SK-N-SH treated with all-trans-retinoic acid at 6 μM for 48 hours (cell line): ENCODE results near the gene ACTG2.

Experiments used
- ATAC-seq: fragments of 200-7000 bp; cut with Tn5 transposase; 3 replicates; pipeline ENCODE4 v1.9.1; 2020; ENCODE audit warnings: mild to moderate bottlenecking, moderate library complexity
- ARNTL ChIP-seq: fragments of 450-650 bp; formaldehyde crosslinking; IDR thresholded peaks from 2 replicates; pipeline ENCODE4 v1.5.0; 2020; ENCODE audit warnings: low read depth, mild to moderate bottlenecking, moderate library complexity, borderline replicate concordance
- BACH2 ChIP-seq: fragments of 250-450 bp; sonication (Bioruptor Pico); IDR thresholded peaks from 2 replicates; pipeline ENCODE4 v1.9.0; 2021; ENCODE audit warnings: mild to moderate bottlenecking, borderline replicate concordance
- CSDC2 ChIP-seq: fragments of 250-450 bp; sonication (Bioruptor Pico); IDR thresholded peaks from 2 replicates; pipeline ENCODE4 v1.5.0; 2020; ENCODE audit warnings: mild to moderate bottlenecking, moderate library complexity
- CSRNP3 ChIP-seq: fragments of 250-450 bp; sonication (Bioruptor Pico); IDR thresholded peaks from 2 replicates; pipeline ENCODE4 v1.5.1; 2021; ENCODE audit warnings: mild to moderate bottlenecking, moderate library complexity
- ESRRG ChIP-seq: fragments of 250-450 bp; sonication (Bioruptor Pico); IDR thresholded peaks from 2 replicates; pipeline ENCODE4 v1.6.1; 2021; ENCODE audit warnings: mild to moderate bottlenecking
- GLIS3 ChIP-seq: fragments of 250-450 bp; sonication (Bioruptor Pico); IDR thresholded peaks from 2 replicates; pipeline ENCODE4 v1.5.0; 2020; ENCODE audit warnings: mild to moderate bottlenecking, moderate library complexity
- ISL1 ChIP-seq: fragments of 250-450 bp; sonication (Bioruptor Pico); IDR thresholded peaks from 2 replicates; pipeline ENCODE4 v2.1.2; 2022; ENCODE audit warnings: mild to moderate bottlenecking, moderate library complexity
- OSR1 ChIP-seq: fragments of 250-450 bp; sonication (Bioruptor Pico); IDR thresholded peaks from 2 replicates; pipeline ENCODE4 v1.8.0; 2022; ENCODE audit warnings: moderate library complexity, mild to moderate bottlenecking, inconsistent platforms
- PPARA ChIP-seq: fragments of 250-450 bp; sonication (Bioruptor Pico); IDR thresholded peaks from 2 replicates; pipeline ENCODE4 v1.5.0; 2020; ENCODE audit warnings: mild to moderate bottlenecking, borderline replicate concordance
- RARB ChIP-seq: fragments of 250-450 bp; sonication (Bioruptor Pico); IDR thresholded peaks from 2 replicates; pipeline ENCODE4 v1.8.0; 2021; ENCODE audit warnings: mild to moderate bottlenecking, moderate library complexity
- SNAI2 ChIP-seq: fragments of 250-450 bp; sonication (Bioruptor Pico); IDR thresholded peaks from 2 replicates; pipeline ENCODE4 v1.5.0; 2020; ENCODE audit warnings: mild to moderate bottlenecking, moderate library complexity
- TCF4 ChIP-seq: fragments of 250-450 bp; sonication (Bioruptor Pico); IDR thresholded peaks from 2 replicates; pipeline ENCODE4 v1.8.0; 2021; ENCODE audit warnings: mild to moderate bottlenecking, moderate library complexity, borderline replicate concordance
- TOX ChIP-seq: fragments of 250-450 bp; sonication (Bioruptor Pico); IDR thresholded peaks from 2 replicates; pipeline ENCODE4 v1.8.0; 2021; ENCODE audit warnings: mild to moderate bottlenecking, moderate library complexity, borderline replicate concordance
- TSHZ2 ChIP-seq: fragments of 250-450 bp; sonication (Bioruptor Pico); IDR thresholded peaks from 2 replicates; pipeline ENCODE4 v1.5.0; 2020; ENCODE audit warnings: mild to moderate bottlenecking, moderate library complexity
- ZC3H10 ChIP-seq: fragments of 250-450 bp; sonication (Bioruptor Pico); IDR thresholded peaks from 2 replicates; pipeline ENCODE4 v1.5.1; 2021; ENCODE audit warnings: mild to moderate bottlenecking, moderate library complexity
- ZFP30 ChIP-seq: fragments of 450-650 bp; formaldehyde crosslinking; IDR thresholded peaks from 2 replicates; pipeline ENCODE4 v1.5.0; 2022; ENCODE audit warnings: mild to moderate bottlenecking, moderate library complexity
- ZNF565 ChIP-seq: fragments of 450-650 bp; formaldehyde crosslinking; conservative IDR thresholded peaks from 2 replicates; pipeline ENCODE4 v1.5.0; 2020; ENCODE audit warnings: low read depth, mild to moderate bottlenecking, moderate library complexity
- ZNF70 ChIP-seq: fragments of 450-650 bp; formaldehyde crosslinking; IDR thresholded peaks from 2 replicates; pipeline ENCODE4 v1.5.0; 2020; ENCODE audit warnings: mild to moderate bottlenecking, moderate library complexity
- TF ChIP-seq, protein P1 (sequence below): fragments of 250-450 bp; sonication (Bioruptor Pico); IDR thresholded peaks from 2 replicates; pipeline ENCODE4 v1.5.1; 2020; ENCODE audit warnings: low read depth, mild to moderate bottlenecking, moderate library complexity
- TF ChIP-seq, protein P2 (sequence below): fragments of 250-450 bp; sonication (Bioruptor Pico); IDR thresholded peaks from 2 replicates; pipeline ENCODE4 v1.8.0; 2021; ENCODE audit warnings: low read depth, mild to moderate bottlenecking, moderate library complexity, borderline replicate concordance
- TF ChIP-seq, protein P3 (sequence below): fragments of 250-450 bp; sonication (Bioruptor Pico); IDR thresholded peaks from 2 replicates; pipeline ENCODE4 v1.8.0; 2020; ENCODE audit warnings: mild to moderate bottlenecking, moderate library complexity, borderline replicate concordance

ACTG2 gene

GRCh38 chr2:73889206-73889605, 3.6 kb upstream of the ACTG2 start (continued):
- TF ChIP-seq, protein P1, sequence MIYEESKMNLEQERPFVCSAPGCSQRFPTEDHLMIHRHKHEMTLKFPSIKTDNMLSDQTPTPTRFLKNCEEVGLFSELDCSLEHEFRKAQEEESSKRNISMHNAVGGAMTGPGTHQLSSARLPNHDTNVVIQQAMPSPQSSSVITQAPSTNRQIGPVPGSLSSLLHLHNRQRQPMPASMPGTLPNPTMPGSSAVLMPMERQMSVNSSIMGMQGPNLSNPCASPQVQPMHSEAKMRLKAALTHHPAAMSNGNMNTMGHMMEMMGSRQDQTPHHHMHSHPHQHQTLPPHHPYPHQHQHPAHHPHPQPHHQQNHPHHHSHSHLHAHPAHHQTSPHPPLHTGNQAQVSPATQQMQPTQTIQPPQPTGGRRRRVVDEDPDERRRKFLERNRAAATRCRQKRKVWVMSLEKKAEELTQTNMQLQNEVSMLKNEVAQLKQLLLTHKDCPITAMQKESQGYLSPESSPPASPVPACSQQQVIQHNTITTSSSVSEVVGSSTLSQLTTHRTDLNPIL, result no peak
- no peak for TF ChIP-seq BACH2 (CRISPR knock-in tag)
- no peak for TF ChIP-seq ESRRG (CRISPR knock-in tag)

DNA sequence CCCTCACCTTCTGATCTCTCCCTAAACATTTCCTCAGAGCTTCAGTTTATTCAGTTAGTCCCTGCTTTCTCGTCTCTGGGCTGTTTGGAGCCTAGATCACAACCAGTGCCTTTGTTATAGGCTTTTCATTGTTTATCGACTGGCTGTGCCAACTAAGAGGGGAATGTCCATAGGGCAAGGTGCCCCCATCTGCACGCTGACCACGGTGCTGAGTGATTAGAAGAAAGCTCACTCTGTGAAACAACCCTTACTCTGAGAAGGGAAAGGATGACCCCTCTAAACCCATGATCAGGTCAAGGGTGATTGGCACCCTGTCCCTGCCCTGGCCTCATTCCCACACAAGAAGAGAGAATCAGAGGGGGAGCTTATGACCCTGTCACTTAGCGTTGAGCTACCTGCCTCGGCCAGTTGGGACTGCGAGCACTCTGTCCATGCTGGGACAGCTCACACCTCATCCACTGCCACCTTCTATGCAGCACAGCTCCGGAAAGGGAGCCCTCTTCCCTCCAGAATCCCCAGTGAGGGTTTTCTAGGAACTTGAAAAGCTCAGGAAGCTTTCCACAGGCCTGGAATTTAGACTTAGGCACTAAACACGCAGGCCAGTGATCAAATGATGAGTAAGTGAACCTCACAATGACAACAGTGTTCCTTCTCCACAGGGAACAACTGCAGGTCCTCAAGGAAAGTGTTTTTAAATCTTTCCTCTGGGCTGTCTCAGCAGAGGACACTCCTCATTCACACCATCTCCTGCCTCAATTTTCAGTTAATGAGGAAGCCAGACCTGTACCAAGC, 2.3 kb upstream of the ACTG2 start:
- TF ChIP-seq, protein P2, sequence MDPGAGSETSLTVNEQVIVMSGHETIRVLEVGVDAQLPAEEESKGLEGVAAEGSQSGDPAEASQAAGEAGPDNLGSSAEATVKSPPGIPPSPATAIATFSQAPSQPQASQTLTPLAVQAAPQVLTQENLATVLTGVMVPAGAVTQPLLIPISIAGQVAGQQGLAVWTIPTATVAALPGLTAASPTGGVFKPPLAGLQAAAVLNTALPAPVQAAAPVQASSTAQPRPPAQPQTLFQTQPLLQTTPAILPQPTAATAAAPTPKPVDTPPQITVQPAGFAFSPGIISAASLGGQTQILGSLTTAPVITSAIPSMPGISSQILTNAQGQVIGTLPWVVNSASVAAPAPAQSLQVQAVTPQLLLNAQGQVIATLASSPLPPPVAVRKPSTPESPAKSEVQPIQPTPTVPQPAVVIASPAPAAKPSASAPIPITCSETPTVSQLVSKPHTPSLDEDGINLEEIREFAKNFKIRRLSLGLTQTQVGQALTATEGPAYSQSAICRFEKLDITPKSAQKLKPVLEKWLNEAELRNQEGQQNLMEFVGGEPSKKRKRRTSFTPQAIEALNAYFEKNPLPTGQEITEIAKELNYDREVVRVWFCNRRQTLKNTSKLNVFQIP (CRISPR knock-in tag), result no peak
- no peak for TF ChIP-seq ISL1 (CRISPR knock-in tag)
- no peak for TF ChIP-seq ARNTL
- TF ChIP-seq OSR1 (CRISPR knock-in tag), result no peak
- TF ChIP-seq SNAI2, result no peak
- no peak for TF ChIP-seq ZNF70 (CRISPR knock-in tag)
- no peak for TF ChIP-seq TSHZ2
- no peak for ATAC-seq

- no peak for ATAC-seq
- TF ChIP-seq ZC3H10 (CRISPR knock-in tag) (no peak), SNAI2 (no peak), PPARA (CRISPR knock-in tag) (no peak), OSR1 (CRISPR knock-in tag) (no peak), BACH2 (CRISPR knock-in tag) (no peak), RARB (CRISPR knock-in tag) (no peak), CSRNP3 (CRISPR knock-in tag) (no peak), TCF4 (CRISPR knock-in tag) (no peak), ZNF565 (CRISPR knock-in tag) (no peak), ZNF70 (CRISPR knock-in tag) (no peak), CSDC2 (CRISPR knock-in tag) (no peak), TOX (CRISPR knock-in tag) (no peak), ARNTL (no peak), GLIS3 (CRISPR knock-in tag) (no peak), ZFP30 (CRISPR knock-in tag) (no peak), TSHZ2 (no peak)
- TF ChIP-seq, protein P3, sequence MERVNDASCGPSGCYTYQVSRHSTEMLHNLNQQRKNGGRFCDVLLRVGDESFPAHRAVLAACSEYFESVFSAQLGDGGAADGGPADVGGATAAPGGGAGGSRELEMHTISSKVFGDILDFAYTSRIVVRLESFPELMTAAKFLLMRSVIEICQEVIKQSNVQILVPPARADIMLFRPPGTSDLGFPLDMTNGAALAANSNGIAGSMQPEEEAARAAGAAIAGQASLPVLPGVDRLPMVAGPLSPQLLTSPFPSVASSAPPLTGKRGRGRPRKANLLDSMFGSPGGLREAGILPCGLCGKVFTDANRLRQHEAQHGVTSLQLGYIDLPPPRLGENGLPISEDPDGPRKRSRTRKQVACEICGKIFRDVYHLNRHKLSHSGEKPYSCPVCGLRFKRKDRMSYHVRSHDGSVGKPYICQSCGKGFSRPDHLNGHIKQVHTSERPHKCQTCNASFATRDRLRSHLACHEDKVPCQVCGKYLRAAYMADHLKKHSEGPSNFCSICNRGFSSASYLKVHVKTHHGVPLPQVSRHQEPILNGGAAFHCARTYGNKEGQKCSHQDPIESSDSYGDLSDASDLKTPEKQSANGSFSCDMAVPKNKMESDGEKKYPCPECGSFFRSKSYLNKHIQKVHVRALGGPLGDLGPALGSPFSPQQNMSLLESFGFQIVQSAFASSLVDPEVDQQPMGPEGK (CRISPR knock-in tag), result no peak
- TF ChIP-seq, protein P2 (CRISPR knock-in tag), result no peak
- TF ChIP-seq, protein P1, result no peak
Measured at GRCh38 chr2:73891276-73891901, 1.4 kb upstream of the ACTG2 start.
